IMR-90 (cell line): Measurements from ENCODE around the gene MASP2. TPM values are rescaled to one million over a fixed set of nuclear protein-coding genes. Genes with fewer than 3 reads are reported as not detected.

Source experiments
- ATAC-seq: fragments of 200-7000 bp; cut with Tn5 transposase; 2 replicates; pipeline ENCODE4 v1.9.1; 2020; ENCODE audit warnings: low read depth, mild to moderate bottlenecking, moderate library complexity
- BruUV-seq: library from RNA; stranded (reverse); fragments of 400-500 nt; replicated peaks from 2 replicates; lab custom pipeline; 2021; lab: Mats Ljungman, UMichigan
- CTCF ChIA-PET: fragments of 300-600 bp; formaldehyde crosslinking; extraction: SDS; loops from one replicate; lab custom pipeline; 2021; ENCODE audit warnings: antibody characterized with exemption; lab: Yijun Ruan, JAX
- POLR2A ChIA-PET: fragments of 300-600 bp; sonication (Branson Sonifier 250); formaldehyde crosslinking; loops from one replicate; lab custom pipeline; 2022; ENCODE audit warnings: antibody characterized with exemption; ENCODE audit not compliant: unreplicated experiment; lab: Charles Lee
- DNase-seq: peaks from one replicate; pipeline ENCODE4 v3.0.0; 2013
- H2AFZ ChIP-seq: replicated peaks from 2 replicates; pipeline ENCODE3; 2013; ENCODE audit warnings: low read length, mild to moderate bottlenecking; ENCODE audit not compliant: poor library complexity
- H2AK5ac ChIP-seq: 2 replicates; pipeline ENCODE4 v1.6.1; 2013; ENCODE audit warnings: low read depth, low read length, inconsistent platforms
- H2AK9ac ChIP-seq: replicated peaks from 2 replicates; pipeline ENCODE3; 2013; ENCODE audit warnings: mild to moderate bottlenecking, low read depth, low read length, moderate library complexity; ENCODE audit not compliant: poor library complexity
- H2BK120ac ChIP-seq: 2 replicates; pipeline ENCODE4 v1.6.1; 2013; ENCODE audit warnings: low read depth, low read length, inconsistent platforms
- H2BK15ac ChIP-seq: 3 replicates; pipeline ENCODE4 v1.6.1; 2013; ENCODE audit warnings: low read depth, low read length, inconsistent platforms
- H2BK20ac ChIP-seq: 2 replicates; pipeline ENCODE4 v1.6.1; 2013; ENCODE audit warnings: low read depth, mild to moderate bottlenecking, inconsistent platforms, low read length, moderate library complexity
- H2BK5ac ChIP-seq: 2 replicates; pipeline ENCODE4 v1.6.1; 2013; ENCODE audit warnings: mild to moderate bottlenecking, low read depth, low read length, inconsistent platforms; ENCODE audit not compliant: poor library complexity, severe bottlenecking
- H3K14ac ChIP-seq: replicated peaks from 2 replicates; pipeline ENCODE4 v1.6.1; 2013; ENCODE audit warnings: low read depth, low read length, inconsistent platforms
- H3K18ac ChIP-seq: 2 replicates; pipeline ENCODE4 v1.6.1; 2013; ENCODE audit warnings: low read depth, low read length, control low read depth
- H3K23ac ChIP-seq: 2 replicates; pipeline ENCODE4 v1.6.1; 2013; ENCODE audit warnings: low read depth, low read length, inconsistent platforms
- H3K27ac ChIP-seq: 2 replicates; pipeline ENCODE4 v1.5.1; 2013; ENCODE audit warnings: mild to moderate bottlenecking, control low read depth, low read length; ENCODE audit not compliant: insufficient read depth
- H3K27me3 ChIP-seq: 2 replicates; pipeline ENCODE4 v1.6.1; 2013; ENCODE audit warnings: low read length; ENCODE audit not compliant: control insufficient read depth, insufficient read depth
- H3K36me3 ChIP-seq: 2 replicates; pipeline ENCODE4 v1.6.1; 2013; ENCODE audit warnings: low read length, mixed read lengths; ENCODE audit not compliant: control insufficient read depth, insufficient read depth
- H3K4ac ChIP-seq: 2 replicates; pipeline ENCODE4 v1.6.1; 2013; ENCODE audit warnings: low read depth, low read length, inconsistent platforms
- H3K4me1 ChIP-seq: 2 replicates; pipeline ENCODE4 v1.6.1; 2013; ENCODE audit warnings: low read length, mixed read lengths; ENCODE audit not compliant: control insufficient read depth, insufficient read depth
- H3K4me2 ChIP-seq: 2 replicates; pipeline ENCODE4 v1.6.1; 2013; ENCODE audit warnings: low read depth, mild to moderate bottlenecking, control low read depth, low read length, moderate library complexity
- H3K4me3 ChIP-seq: 2 replicates; pipeline ENCODE4 v1.5.1; 2013; ENCODE audit warnings: low read depth, mild to moderate bottlenecking, control low read depth, low read length, moderate library complexity; ENCODE audit not compliant: insufficient read depth
- H3K56ac ChIP-seq: 2 replicates; pipeline ENCODE4 v1.6.1; 2013; ENCODE audit warnings: low read length, inconsistent platforms; ENCODE audit not compliant: insufficient read depth; ENCODE audit errors: extremely low read depth
- H3K79me1 ChIP-seq, 2 experiments: 2 replicates each; pipeline ENCODE4 v1.6.1; 2013; ENCODE audit warnings: low read length in 2 of 2, inconsistent platforms in 1 of 2, low read depth in 1 of 2
- H3K9ac ChIP-seq: 2 replicates; pipeline ENCODE4 v1.6.1; 2013; ENCODE audit warnings: low read depth, low read length, control low read depth
- H3K9me1 ChIP-seq: 2 replicates; pipeline ENCODE4 v1.6.1; 2013; ENCODE audit warnings: low read length, inconsistent platforms; ENCODE audit not compliant: insufficient read depth
- H3K9me3 ChIP-seq: 2 replicates; pipeline ENCODE4 v1.6.1; 2013; ENCODE audit warnings: low read length; ENCODE audit not compliant: control insufficient read depth, insufficient read depth
- H4K20me1 ChIP-seq: 2 replicates; pipeline ENCODE4 v1.6.1; 2013; ENCODE audit warnings: low read length, inconsistent platforms; ENCODE audit not compliant: insufficient read depth
- H4K5ac ChIP-seq: 2 replicates; pipeline ENCODE4 v1.6.1; 2013; ENCODE audit warnings: mild to moderate bottlenecking, low read depth, low read length, control low read depth
- H4K8ac ChIP-seq, 2 experiments: 2 replicates each; pipeline ENCODE4 v1.6.1; 2013; ENCODE audit warnings: low read depth in 2 of 2, low read length in 2 of 2, control low read depth in 1 of 2, inconsistent platforms in 1 of 2
- H4K91ac ChIP-seq: 2 replicates; pipeline ENCODE4 v1.6.1; 2013; ENCODE audit warnings: low read depth, low read length, inconsistent platforms; ENCODE audit not compliant: insufficient read depth
- BHLHE40 ChIP-seq: fragments of 150-350 bp; IDR thresholded peaks from 2 replicates; pipeline ENCODE4 v1.6.1; 2016; ENCODE audit warnings: mild to moderate bottlenecking, low read depth, low read length
- CEBPB ChIP-seq: IDR thresholded peaks from 2 replicates; pipeline ENCODE4 v1.6.1; 2012; ENCODE audit warnings: low read depth, low read length, improper control_type of control experiment
- CHD1 ChIP-seq: IDR thresholded peaks from 2 replicates; pipeline ENCODE4 v1.6.1; 2012; ENCODE audit warnings: low read depth, low read length, improper control_type of control experiment
- ELK1 ChIP-seq: fragments of 150-350 bp; IDR thresholded peaks from 2 replicates; pipeline ENCODE4 v1.6.1; 2016; ENCODE audit warnings: low read depth, mild to moderate bottlenecking, low read length, moderate library complexity, borderline replicate concordance
- FOS ChIP-seq: fragments of 150-350 bp; IDR thresholded peaks from 2 replicates; pipeline ENCODE4 v1.6.1; 2016; ENCODE audit warnings: low read depth, low read length
- MAFK ChIP-seq: IDR thresholded peaks from 2 replicates; pipeline ENCODE4 v1.6.1; 2012; ENCODE audit warnings: low read depth, low read length, improper control_type of control experiment
- MAZ ChIP-seq: IDR thresholded peaks from 2 replicates; pipeline ENCODE4 v1.6.1; 2012; ENCODE audit warnings: low read depth, mild to moderate bottlenecking, low read length, improper control_type of control experiment, moderate library complexity, borderline replicate concordance
- MXI1 ChIP-seq: IDR thresholded peaks from 2 replicates; pipeline ENCODE4 v1.6.1; 2012; ENCODE audit warnings: low read depth, mild to moderate bottlenecking, low read length, moderate library complexity, borderline replicate concordance
- NFE2L2 ChIP-seq: fragments of 150-350 bp; IDR thresholded peaks from 2 replicates; pipeline ENCODE4 v1.6.1; 2016; ENCODE audit warnings: low read depth, mild to moderate bottlenecking, low read length
- POLR2A ChIP-seq: IDR thresholded peaks from 2 replicates; pipeline ENCODE4 v1.6.1; 2012; ENCODE audit warnings: mild to moderate bottlenecking, low read depth, low read length
- RAD21 ChIP-seq: IDR thresholded peaks from 2 replicates; pipeline ENCODE4 v1.6.1; 2012; ENCODE audit warnings: low read length, improper control_type of control experiment
- RCOR1 ChIP-seq: IDR thresholded peaks from 2 replicates; pipeline ENCODE4 v1.6.1; 2012; ENCODE audit warnings: mild to moderate bottlenecking, low read length, improper control_type of control experiment; ENCODE audit not compliant: insufficient replicate concordance
- RFX5 ChIP-seq: IDR thresholded peaks from 2 replicates; pipeline ENCODE4 v1.8.0; 2012; ENCODE audit warnings: low read depth, mild to moderate bottlenecking, low read length, moderate library complexity
- SMC3 ChIP-seq: fragments of 150-350 bp; IDR thresholded peaks from 2 replicates; pipeline ENCODE4 v1.6.1; 2016; ENCODE audit warnings: low read depth, mild to moderate bottlenecking, antibody characterized with exemption, low read length, moderate library complexity
- WGBS, 2 experiments: methylation state at CpG; one replicate each; pipeline versions ENCODE4 v1.1.5 to v1.1.7; 2013; ENCODE audit warnings: missing lambda C conversion rate in 2 of 2; ENCODE audit not compliant: insufficient read length in 1 of 2; ENCODE audit errors: extremely low coverage in 2 of 2; 5-methylcytosine and 5-hydroxymethylcytosine counted together
- dilution Hi-C: fragments of 300-500 bp; cut with HindIII; formaldehyde crosslinking; loops from one replicate; pipeline ENCODE4 v1.14.3; 2018; ENCODE audit warnings: low sequenced_read_pairs; ENCODE audit not compliant: unreplicated experiment
- in situ Hi-C: fragments of 300-500 bp; cut with MboI; formaldehyde crosslinking; loops from 3 replicates; pipeline ENCODE4 v1.14.3; 2019; ENCODE audit warnings: low sequenced_read_pairs, inconsistent platforms, mixed read lengths
- intact Hi-C: fragments of 100-400 bp; cut with micrococcal nuclease; formaldehyde crosslinking; loops from 2 replicates; pipeline ENCODE4 v1.10.0; 2022
- polyA plus RNA-seq, 3 experiments: library from polyadenylated mRNA; depleted of rRNA; stranded (reverse); fragments of >200 nt; gene quantifications; 2 replicates each; pipeline ENCODE4 v1.2.3, GENCODE V29; 2012; ENCODE audit warnings: low replicate concordance in 1 of 3
- total RNA-seq: library from RNA; depleted of rRNA; stranded (reverse); fragments of >200 nt; gene quantifications from 2 replicates; pipeline ENCODE4 v1.2.3, GENCODE V29; 2012
- TF ChIP-seq, protein P1 (sequence below): conservative IDR thresholded peaks from 2 replicates; pipeline ENCODE4 v1.5.1; 2012; ENCODE audit warnings: mild to moderate bottlenecking, low read depth, low read length, improper control_type of control experiment
- TF ChIP-seq, protein P2 (sequence below): fragments of 150-350 bp; IDR thresholded peaks from 2 replicates; pipeline ENCODE4 v1.6.1; 2017; ENCODE audit warnings: mild to moderate bottlenecking, antibody characterized with exemption, low read length, low read depth

Gene MASP2
- total and polyA plus RNA-seq, 2 of the 4 experiments (the other 2 are of a cell fraction), result 0.03 TPM; not detected in 1

DNA sequence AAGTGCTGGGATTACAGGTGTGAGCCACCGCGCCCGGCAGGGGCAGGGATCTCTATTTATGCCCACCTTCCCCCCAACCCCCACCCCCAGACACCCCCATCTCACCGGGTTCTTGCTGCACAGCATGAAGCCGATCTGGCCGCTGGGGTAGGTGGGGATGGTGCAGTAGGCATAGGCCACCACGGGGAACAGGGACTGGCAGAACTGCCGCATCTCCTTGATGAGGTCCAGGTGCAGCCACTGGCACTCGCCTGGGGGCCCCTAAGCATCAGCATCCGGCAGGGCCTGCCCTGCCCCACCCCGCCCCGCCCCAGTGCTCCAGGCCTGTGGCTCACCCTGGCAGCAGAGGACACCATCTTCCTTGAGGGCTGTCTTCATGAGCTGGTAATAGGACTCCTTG lies 8.6 kb upstream of the MASP2 start:
- Histone ChIP-seq H3K56ac (no peak overlapping the region), H3K9me3 (no peaks in the 10 kb centered on the region), H4K20me1 (peaks cover 24% of the 10 kb centered on the region), H4K91ac (no peak overlapping the region), H3K27me3 (no peaks in the 10 kb centered on the region), H3K9ac (no peak overlapping the region), H3K4me1 (peaks cover 4% of the 10 kb centered on the region; the same call in 1 of the 2 replicates), H3K4me3 (no peak overlapping the region), H3K36me3 (peaks cover 15% of the 10 kb centered on the region), H2BK20ac (no peak overlapping the region), H3K4ac (no peak overlapping the region), H3K23ac (no peak overlapping the region), H3K9me1 (0 out of 2 replicates have a peak, but pooled peaks cover 3% of the 10 kb centered on the region), H3K27ac (no peak overlapping the region), H2BK120ac (no peak overlapping the region), H2BK5ac (no peak overlapping the region), H2BK15ac (no peak overlapping the region), H2AK5ac (no peak overlapping the region), H4K5ac (no peak overlapping the region), H3K18ac (no peak overlapping the region), H3K79me1 (peaks cover 8 to 32% of the 10 kb centered on the region in 2 experiments; a peak in 3 of 4 replicates), H2AFZ (no peak overlapping the region), H2AK9ac (no peak overlapping the region), H4K8ac (no peak overlapping the region), H3K14ac (no peak overlapping the region), H3K4me2 (no peak overlapping the region)
- DNase-seq (no peak), ATAC-seq (no peak)
- BruUV-seq, result no TSS peak
- POLR2A ChIA-PET, result no interaction called here
- in situ Hi-C loops, result no loop called here
- dilution Hi-C loops, result no loop called here
- CTCF ChIA-PET, result no interaction called here
- intact Hi-C loops, result no loop called here
- TF ChIP-seq, protein P1, sequence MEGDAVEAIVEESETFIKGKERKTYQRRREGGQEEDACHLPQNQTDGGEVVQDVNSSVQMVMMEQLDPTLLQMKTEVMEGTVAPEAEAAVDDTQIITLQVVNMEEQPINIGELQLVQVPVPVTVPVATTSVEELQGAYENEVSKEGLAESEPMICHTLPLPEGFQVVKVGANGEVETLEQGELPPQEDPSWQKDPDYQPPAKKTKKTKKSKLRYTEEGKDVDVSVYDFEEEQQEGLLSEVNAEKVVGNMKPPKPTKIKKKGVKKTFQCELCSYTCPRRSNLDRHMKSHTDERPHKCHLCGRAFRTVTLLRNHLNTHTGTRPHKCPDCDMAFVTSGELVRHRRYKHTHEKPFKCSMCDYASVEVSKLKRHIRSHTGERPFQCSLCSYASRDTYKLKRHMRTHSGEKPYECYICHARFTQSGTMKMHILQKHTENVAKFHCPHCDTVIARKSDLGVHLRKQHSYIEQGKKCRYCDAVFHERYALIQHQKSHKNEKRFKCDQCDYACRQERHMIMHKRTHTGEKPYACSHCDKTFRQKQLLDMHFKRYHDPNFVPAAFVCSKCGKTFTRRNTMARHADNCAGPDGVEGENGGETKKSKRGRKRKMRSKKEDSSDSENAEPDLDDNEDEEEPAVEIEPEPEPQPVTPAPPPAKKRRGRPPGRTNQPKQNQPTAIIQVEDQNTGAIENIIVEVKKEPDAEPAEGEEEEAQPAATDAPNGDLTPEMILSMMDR, result no peak
- TF ChIP-seq CEBPB (no peak), RAD21 (no peak), FOS (no peak), MAZ (no peak), SMC3 (no peak), BHLHE40 (no peak), POLR2A (no peak), MXI1 (no peak), RCOR1 (no peak), RFX5 (no peak), CHD1 (no peak), ELK1 (no peak), NFE2L2 (no peak), MAFK (no peak)
- TF ChIP-seq, protein P2, sequence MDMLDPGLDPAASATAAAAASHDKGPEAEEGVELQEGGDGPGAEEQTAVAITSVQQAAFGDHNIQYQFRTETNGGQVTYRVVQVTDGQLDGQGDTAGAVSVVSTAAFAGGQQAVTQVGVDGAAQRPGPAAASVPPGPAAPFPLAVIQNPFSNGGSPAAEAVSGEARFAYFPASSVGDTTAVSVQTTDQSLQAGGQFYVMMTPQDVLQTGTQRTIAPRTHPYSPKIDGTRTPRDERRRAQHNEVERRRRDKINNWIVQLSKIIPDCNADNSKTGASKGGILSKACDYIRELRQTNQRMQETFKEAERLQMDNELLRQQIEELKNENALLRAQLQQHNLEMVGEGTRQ, result no peak
- 92% methylated on average over 6 of the region's 12 CpGs; no CpG with 5 or more reads in 1 of the 2 experiments for WGBS, 2 experiments
